Endodermal cell (in vitro differentiated cells): ENCODE results near the gene UMOD. TPM values are rescaled to one million over a fixed set of nuclear protein-coding genes. Genes with fewer than 3 reads are reported as not detected.

ENCODE experiments used
- DNase-seq: peaks from one replicate; pipeline ENCODE4 v3.0.0-alpha.2; 2017
- H3K27ac ChIP-seq: 2 replicates; pipeline ENCODE4 v1.5.1; 2013; ENCODE audit warnings: mild to moderate bottlenecking, low read depth, low read length, moderate library complexity
- H3K27me3 ChIP-seq: 2 replicates; pipeline ENCODE4 v1.6.1; 2013; ENCODE audit warnings: mild to moderate bottlenecking, low read length, moderate library complexity; ENCODE audit not compliant: insufficient read depth, control insufficient read depth, poor library complexity, severe bottlenecking
- H3K36me3 ChIP-seq: 2 replicates; pipeline ENCODE4 v1.7.0; 2013; ENCODE audit warnings: mild to moderate bottlenecking, low read length, moderate library complexity; ENCODE audit not compliant: control insufficient read depth, insufficient read depth
- H3K4me1 ChIP-seq: one replicate; pipeline ENCODE4 v1.7.0; 2013; ENCODE audit warnings: low read length; ENCODE audit not compliant: control insufficient read depth, insufficient read depth
- H3K4me3 ChIP-seq: 2 replicates; pipeline ENCODE4 v1.5.1; 2013; ENCODE audit warnings: mild to moderate bottlenecking, low read length, moderate library complexity
- H3K9ac ChIP-seq: 2 replicates; pipeline ENCODE4 v1.6.1; 2013; ENCODE audit warnings: mild to moderate bottlenecking, low read length, moderate library complexity; ENCODE audit not compliant: poor library complexity, severe bottlenecking; ENCODE audit errors: extremely low read depth
- H3K9me3 ChIP-seq: 2 replicates; pipeline ENCODE4 v1.6.1; 2013; ENCODE audit warnings: mild to moderate bottlenecking, low read length, moderate library complexity; ENCODE audit not compliant: control insufficient read depth
- H3K27ac Mint-ChIP-seq: 2 replicates; pipeline ENCODE4 v1.8.0; 2020; ENCODE audit warnings: mixed read lengths
- H3K27me3 Mint-ChIP-seq: 2 replicates; pipeline ENCODE4 v1.8.0; 2021; ENCODE audit warnings: mild to moderate bottlenecking, mixed read lengths; ENCODE audit not compliant: insufficient read depth
- H3K36me3 Mint-ChIP-seq: 2 replicates; pipeline ENCODE4 v1.8.0; 2020; ENCODE audit warnings: low read depth, mixed read lengths
- H3K4me1 Mint-ChIP-seq: 2 replicates; pipeline ENCODE4 v1.8.0; 2020; ENCODE audit warnings: mixed read lengths
- H3K4me3 Mint-ChIP-seq: 2 replicates; pipeline ENCODE4 v1.8.0; 2020; ENCODE audit warnings: mild to moderate bottlenecking, moderate library complexity, mixed read lengths
- H3K9me3 Mint-ChIP-seq: 2 replicates; pipeline ENCODE4 v1.8.0; 2020; ENCODE audit warnings: mild to moderate bottlenecking, mixed read lengths
- CTCF ChIP-seq: fragments of 200-600 bp; sonication (generic); conservative IDR thresholded peaks from 2 replicates; pipeline ENCODE4 v1.5.0; 2021; ENCODE audit warnings: antibody characterized with exemption, mild to moderate bottlenecking
- WGBS, 2 experiments: methylation state at CpG; one replicate each; pipeline versions ENCODE4 v1.1.5 to v1.1.7; 2013; ENCODE audit warnings: missing lambda C conversion rate in 2 of 2, mixed read lengths in 1 of 2; ENCODE audit not compliant: insufficient coverage in 1 of 2, insufficient read length in 1 of 2; 5-methylcytosine and 5-hydroxymethylcytosine counted together
- total RNA-seq, 2 donors: library from RNA; stranded (reverse); fragmentation: NEBNext Ultra II Directional in 1 of 2; extraction: Animal tissue kit (Norgen Biotek cat#: 25700) in 1 of 2; gene quantifications; 2 replicates in 1 of 2; 3 replicates in 1 of 2; pipeline ENCODE4 v1.2.1, GENCODE V29; 2021

UMOD gene
- total RNA-seq, 2 donors from 2014 or later = not detected

GRCh38 chr16:20302389-20302788 is 50.1 kb downstream of the UMOD start:
- 83 to 86% methylated on average over 4 to 5 of the region's 5 CpGs for WGBS, 2 experiments
- no peak for DNase-seq
- Mint-ChIP-seq H3K4me3 (no peak overlapping the region), H3K27ac (no peak overlapping the region), H3K9me3 (no peaks in the 10 kb centered on the region), H3K36me3 (no peaks in the 10 kb centered on the region), H3K27me3 (peaks cover 3% of the 10 kb centered on the region), H3K4me1 (no peaks in the 10 kb centered on the region)
- H3K4me3 ChIP-seq = no peak overlapping the region
- H3K9ac ChIP-seq = no peak overlapping the region
- no peak overlapping the region for H3K27ac ChIP-seq
- peaks cover 5% of the 10 kb centered on the region for H3K27me3 ChIP-seq
- no peaks in the 10 kb centered on the region for H3K4me1 ChIP-seq
- no peaks in the 10 kb centered on the region for H3K36me3 ChIP-seq
- TF ChIP-seq CTCF = no peak
- H3K9me3 ChIP-seq = no peaks in the 10 kb centered on the region

- Histone ChIP-seq H3K4me3 (no peak overlapping the region), H3K9ac (no peak overlapping the region), H3K4me1 (no peaks in the 10 kb centered on the region), H3K36me3 (no peaks in the 10 kb centered on the region), H3K27ac (no peak overlapping the region), H3K9me3 (no peaks in the 10 kb centered on the region), H3K27me3 (no peaks in the 10 kb centered on the region)
- no peaks in the 10 kb centered on the region for H3K4me1 Mint-ChIP-seq
- DNase-seq = peak; percentile 63
- no peaks in the 10 kb centered on the region for H3K9me3 Mint-ChIP-seq
- H3K4me3 Mint-ChIP-seq = no peak overlapping the region
- peaks cover 3% of the 10 kb centered on the region for H3K27me3 Mint-ChIP-seq
- no peak overlapping the region for H3K27ac Mint-ChIP-seq
- TF ChIP-seq CTCF = no peak
- H3K36me3 Mint-ChIP-seq = no peaks in the 10 kb centered on the region
- 62 to 80% methylated on average over 4 to 5 of the region's 5 CpGs for WGBS, 2 experiments
Observed at GRCh38 chr16:20301840-20302239, 50.7 kb downstream of the UMOD start.

- peak; percentile 89 for DNase-seq
- no peaks in the 10 kb centered on the region for H3K4me1 Mint-ChIP-seq
- H3K9ac ChIP-seq = no peak overlapping the region
- H3K27me3 ChIP-seq = no peaks in the 10 kb centered on the region
- no peaks in the 10 kb centered on the region for H3K4me1 ChIP-seq
- H3K27ac Mint-ChIP-seq = no peak overlapping the region
- H3K4me3 ChIP-seq = no peak overlapping the region
- H3K36me3 Mint-ChIP-seq = no peaks in the 10 kb centered on the region
- no peaks in the 10 kb centered on the region for H3K9me3 ChIP-seq
- WGBS, 2 experiments = 37 to 44% methylated on average over 6 to 16 of the region's 16 CpGs
- TF ChIP-seq CTCF = peak; percentile 90
- H3K27ac ChIP-seq = no peak overlapping the region
- H3K9me3 Mint-ChIP-seq = no peaks in the 10 kb centered on the region
- no peaks in the 10 kb centered on the region for H3K36me3 ChIP-seq
- H3K4me3 Mint-ChIP-seq = no peak overlapping the region
- peaks cover 3% of the 10 kb centered on the region for H3K27me3 Mint-ChIP-seq
Observed at GRCh38 chr16:20300312-20301097, 52.0 kb downstream of the UMOD start.
